Ishikawa (cell line): ENCODE results near the gene RYR2.

Experiments used
- CEBPB ChIP-seq: IDR thresholded peaks from 2 replicates; pipeline ENCODE4 v1.6.1; 2012
- CREB1 ChIP-seq: IDR thresholded peaks from 2 replicates; pipeline ENCODE4 v1.6.1; 2012; ENCODE audit warnings: low read depth
- EGR1 ChIP-seq: IDR thresholded peaks from 2 replicates; pipeline ENCODE4 v1.6.1; 2012
- EP300 ChIP-seq: IDR thresholded peaks from 2 replicates; pipeline ENCODE4 v1.6.1; 2012; ENCODE audit warnings: borderline replicate concordance
- FOXM1 ChIP-seq: IDR thresholded peaks from 2 replicates; pipeline ENCODE4 v1.6.1; 2012; ENCODE audit warnings: low read depth, borderline replicate concordance
- MAX ChIP-seq: IDR thresholded peaks from 2 replicates; pipeline ENCODE4 v1.6.1; 2012
- NFIC ChIP-seq: IDR thresholded peaks from 2 replicates; pipeline ENCODE4 v1.6.1; 2012
- RAD21 ChIP-seq: IDR thresholded peaks from 2 replicates; pipeline ENCODE4 v1.6.1; 2012; ENCODE audit warnings: low read depth
- REST ChIP-seq: IDR thresholded peaks from 2 replicates; pipeline ENCODE4 v1.6.1; 2012; ENCODE audit warnings: low read depth, mild to moderate bottlenecking
- TAF1 ChIP-seq: IDR thresholded peaks from 2 replicates; pipeline ENCODE4 v1.6.1; 2012; ENCODE audit warnings: low read depth, mild to moderate bottlenecking
- TCF12 ChIP-seq: IDR thresholded peaks from 2 replicates; pipeline ENCODE4 v1.6.1; 2012; ENCODE audit warnings: low read depth
- TEAD4 ChIP-seq: IDR thresholded peaks from 2 replicates; pipeline ENCODE4 v1.6.1; 2012
- USF1 ChIP-seq: IDR thresholded peaks from 2 replicates; pipeline ENCODE4 v1.6.1; 2012
- YY1 ChIP-seq: IDR thresholded peaks from 2 replicates; pipeline ENCODE4 v1.6.1; 2012; ENCODE audit warnings: low read depth
- ZBTB7A ChIP-seq: IDR thresholded peaks from 2 replicates; pipeline ENCODE4 v1.6.1; 2012; ENCODE audit warnings: low read depth

Gene RYR2

GRCh38 chr1:237789619-237790018 is 747.6 kb downstream of the RYR2 start:
- no peak for TF ChIP-seq RAD21
- no peak for TF ChIP-seq EGR1
- no peak for TF ChIP-seq ZBTB7A
- TF ChIP-seq NFIC, result no peak
- no peak for TF ChIP-seq MAX
- TF ChIP-seq CREB1, result no peak
- TF ChIP-seq TCF12, result no peak
- TF ChIP-seq REST, result no peak
- no peak for TF ChIP-seq TEAD4
- no peak for TF ChIP-seq YY1
- no peak for TF ChIP-seq EP300
- no peak for TF ChIP-seq USF1

- TF ChIP-seq CREB1 (no peak), RAD21 (no peak), FOXM1 (no peak), EP300 (no peak), ZBTB7A (no peak), MAX (no peak), CEBPB (no peak)
Observed at GRCh38 chr1:237791592-237791991, 749.6 kb downstream of the RYR2 start.

GRCh38 chr1:237792149-237792548 is 750.2 kb downstream of the RYR2 start:
- TF ChIP-seq REST, result no peak
- TF ChIP-seq USF1, result no peak
- TF ChIP-seq YY1, result no peak
- no peak for TF ChIP-seq TAF1

- no peak for TF ChIP-seq NFIC
- no peak for TF ChIP-seq FOXM1
- TF ChIP-seq EP300, result no peak
- no peak for TF ChIP-seq REST
- TF ChIP-seq ZBTB7A, result no peak
- no peak for TF ChIP-seq EGR1
- no peak for TF ChIP-seq TEAD4
- no peak for TF ChIP-seq TCF12
- TF ChIP-seq YY1, result no peak
- no peak for TF ChIP-seq TAF1
- TF ChIP-seq CREB1, result no peak
- TF ChIP-seq RAD21, result no peak
- TF ChIP-seq CEBPB, result no peak
- TF ChIP-seq USF1, result no peak
Observed at GRCh38 chr1:237792726-237793125, 750.7 kb downstream of the RYR2 start.

- TF ChIP-seq NFIC, result no peak
- TF ChIP-seq REST, result no peak
- TF ChIP-seq ZBTB7A, result no peak
- no peak for TF ChIP-seq TCF12
- TF ChIP-seq EP300, result no peak
- TF ChIP-seq CEBPB, result no peak
- no peak for TF ChIP-seq EGR1
- no peak for TF ChIP-seq TEAD4
- no peak for TF ChIP-seq TAF1
- no peak for TF ChIP-seq CREB1
- no peak for TF ChIP-seq FOXM1
- no peak for TF ChIP-seq YY1
- TF ChIP-seq USF1, result no peak
- TF ChIP-seq RAD21, result no peak
- TF ChIP-seq MAX, result no peak
Observed at GRCh38 chr1:237794071-237794470, 752.1 kb downstream of the RYR2 start.
